Measurements from ENCODE around the gene UHMK1. TPM values are rescaled to one million over a fixed set of nuclear protein-coding genes. Genes with fewer than 3 reads are reported as not detected.
A peak's percentile ranks its signal among the peaks of the same experiment; 100 is the strongest.

Gene UHMK1
- total RNA-seq, 1 experiment from 2014 or later, result 177 TPM

DNA sequence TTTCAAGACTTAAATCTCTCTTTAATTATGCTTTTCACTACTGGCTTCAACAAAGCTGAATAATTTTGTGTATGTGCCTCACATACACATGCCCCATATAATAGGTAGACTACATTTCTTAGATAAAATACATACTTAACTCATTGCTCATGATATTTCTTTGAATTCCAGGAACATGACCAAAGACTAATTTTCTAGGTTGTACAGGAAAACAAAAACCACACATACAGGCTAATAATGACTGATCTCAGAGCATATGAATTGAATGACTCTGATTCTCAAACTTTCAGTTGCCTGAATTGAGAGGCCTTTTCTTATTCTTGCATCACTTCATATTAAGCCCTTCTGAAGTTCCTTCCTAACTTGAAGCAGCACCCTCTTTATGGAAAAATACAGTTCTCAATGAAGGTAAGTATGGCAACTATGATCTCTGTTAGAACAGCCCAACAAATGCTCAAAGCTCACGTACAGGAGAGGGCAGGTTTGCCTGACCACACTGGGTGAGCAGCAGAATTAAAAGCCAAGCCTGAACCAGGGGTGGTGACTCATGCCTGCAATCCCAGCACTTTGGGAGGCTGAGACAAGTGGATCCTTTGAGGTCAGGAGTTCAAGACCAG lies 41.3 kb downstream of the UHMK1 start:
- Histone ChIP-seq H3K36me3 (no peaks in the 10 kb centered on the region), H3K9me3 (replicated peaks) (peaks cover 5% of the 10 kb centered on the region; the same call in 1 of the 2 replicates), H3K4me3 (no peak overlapping the region), H3K27ac (peak overlapping the region; percentile 97), H3K27me3 (replicated peaks) (no peaks in the 10 kb centered on the region), H3K4me1 (replicated peaks) (peaks cover 46% of the 10 kb centered on the region)
- peak; percentile 86 to 96 for DNase-seq (ENCODE audit: low read depth in 1 of 2, low spot score in 2 of 2)

DNA sequence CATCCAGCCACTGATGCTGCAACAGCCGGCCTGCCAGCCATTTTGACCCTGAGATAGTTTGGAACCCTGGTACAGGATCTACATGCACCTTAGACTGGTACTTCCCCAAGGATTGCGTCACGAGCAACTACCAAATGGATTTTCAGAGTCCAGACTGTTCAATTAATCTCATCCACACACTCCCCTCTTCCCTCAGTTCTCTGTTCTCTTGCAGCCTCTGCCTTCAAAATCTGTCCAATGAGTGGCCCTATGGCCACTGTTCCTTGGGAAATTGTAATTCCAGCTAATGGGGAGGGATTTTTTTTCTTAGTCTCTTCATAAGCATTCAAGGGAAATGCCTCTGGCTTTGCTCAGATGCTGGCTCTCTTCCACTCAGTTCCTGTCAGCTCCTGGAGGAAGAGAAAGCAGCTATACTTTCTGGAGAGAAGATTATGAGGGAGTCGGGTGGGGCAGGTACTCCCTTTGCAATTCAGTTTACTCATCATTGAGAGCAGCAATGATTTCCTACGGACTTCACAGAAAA lies 44.1 kb downstream of the UHMK1 start:
- DNase-seq (ENCODE audit: low read depth in 1 of 2, low spot score in 2 of 2), result peak; percentile 84 to 89
- Histone ChIP-seq H3K27ac (peak overlapping the region; percentile 78), H3K36me3 (no peaks in the 10 kb centered on the region), H3K4me3 (no peak overlapping the region), H3K9me3 (replicated peaks) (peaks cover 5% of the 10 kb centered on the region; the same call in 1 of the 2 replicates), H3K4me1 (replicated peaks) (peaks cover 46% of the 10 kb centered on the region), H3K27me3 (replicated peaks) (no peaks in the 10 kb centered on the region)

DNA sequence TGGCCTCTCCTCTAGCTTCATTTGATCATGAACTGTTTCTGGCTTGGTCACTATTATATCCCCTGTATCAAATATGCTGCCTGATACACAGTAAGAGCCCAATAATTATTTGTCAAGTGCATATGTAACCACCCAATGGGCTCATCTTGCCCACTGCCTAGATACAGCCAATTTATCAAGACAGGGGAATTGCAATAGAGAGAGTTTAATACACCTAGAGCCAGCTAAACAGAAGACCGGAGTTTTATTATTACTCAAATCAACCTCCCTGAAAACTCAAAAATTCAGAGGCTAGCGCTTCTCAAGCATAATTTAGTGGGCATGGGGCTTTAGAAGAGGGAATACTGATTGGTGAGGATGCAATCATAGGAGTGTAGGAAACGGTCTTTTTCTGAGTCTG lies 45.6 kb downstream of the UHMK1 start:
- Histone ChIP-seq H3K36me3 (no peaks in the 10 kb centered on the region), H3K4me1 (replicated peaks) (peaks cover 40% of the 10 kb centered on the region), H3K27ac (no peak overlapping the region), H3K4me3 (no peak overlapping the region), H3K9me3 (replicated peaks) (peaks cover 5% of the 10 kb centered on the region; the same call in 1 of the 2 replicates), H3K27me3 (replicated peaks) (no peaks in the 10 kb centered on the region)
- no peak for DNase-seq (ENCODE audit: low read depth in 1 of 2, low spot score in 2 of 2)

DNA sequence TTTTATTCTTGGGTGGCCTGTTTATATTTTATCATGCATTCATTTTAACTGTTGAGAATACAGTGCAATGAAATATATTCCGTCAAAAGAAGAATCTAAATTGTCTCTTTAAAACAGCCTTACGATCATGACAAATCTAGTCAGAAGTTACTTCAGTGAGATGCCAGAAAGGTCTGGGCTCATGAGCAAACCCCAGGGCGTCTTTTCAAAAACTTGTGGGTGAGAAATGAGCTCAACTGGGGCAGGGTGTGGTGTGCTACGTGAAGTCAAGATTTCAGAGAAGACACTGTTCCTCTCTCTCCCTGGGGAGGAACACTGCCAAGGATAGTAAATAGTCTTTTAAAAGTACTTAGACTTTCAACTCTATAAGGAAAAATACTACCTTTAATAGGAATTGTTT lies 50.6 kb downstream of the UHMK1 start:
- Histone ChIP-seq H3K27me3 (replicated peaks) (no peaks in the 10 kb centered on the region), H3K36me3 (no peaks in the 10 kb centered on the region), H3K4me3 (no peak overlapping the region), H3K9me3 (replicated peaks) (peaks cover 3% of the 10 kb centered on the region; the same call in 1 of the 2 replicates), H3K4me1 (replicated peaks) (peaks cover 17% of the 10 kb centered on the region), H3K27ac (peak overlapping the region; percentile 82)
- DNase-seq (ENCODE audit: low read depth in 1 of 2, low spot score in 2 of 2), result peak; percentile 77 to 89

DNA sequence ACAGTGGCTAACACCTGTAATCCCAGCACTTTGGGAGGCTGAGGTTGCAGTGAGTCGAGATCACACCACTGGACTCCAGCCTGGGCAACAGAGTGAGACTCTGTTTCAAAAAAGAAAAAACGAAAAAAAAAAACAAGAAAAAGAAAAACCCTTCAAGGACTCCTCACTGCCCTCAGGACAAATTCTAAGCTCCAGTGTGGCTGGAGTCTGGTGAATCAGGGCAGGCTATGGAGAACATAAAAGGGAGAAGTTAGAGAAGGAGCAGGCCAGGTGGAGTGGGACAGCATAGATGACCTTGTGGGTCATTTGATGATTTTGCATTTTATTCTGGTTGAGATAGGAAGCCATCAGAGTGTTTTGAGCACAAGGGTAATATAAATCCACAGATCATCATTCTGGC lies 51.4 kb downstream of the UHMK1 start:
- Histone ChIP-seq H3K36me3 (no peaks in the 10 kb centered on the region), H3K27me3 (replicated peaks) (no peaks in the 10 kb centered on the region), H3K27ac (peak overlapping the region; percentile 82), H3K9me3 (replicated peaks) (no peaks in the 10 kb centered on the region), H3K4me1 (replicated peaks) (peaks cover 17% of the 10 kb centered on the region), H3K4me3 (no peak overlapping the region)
- DNase-seq (ENCODE audit: low read depth in 1 of 2, low spot score in 2 of 2), result peak in 1 of 2 experiments; percentile 28

DNA sequence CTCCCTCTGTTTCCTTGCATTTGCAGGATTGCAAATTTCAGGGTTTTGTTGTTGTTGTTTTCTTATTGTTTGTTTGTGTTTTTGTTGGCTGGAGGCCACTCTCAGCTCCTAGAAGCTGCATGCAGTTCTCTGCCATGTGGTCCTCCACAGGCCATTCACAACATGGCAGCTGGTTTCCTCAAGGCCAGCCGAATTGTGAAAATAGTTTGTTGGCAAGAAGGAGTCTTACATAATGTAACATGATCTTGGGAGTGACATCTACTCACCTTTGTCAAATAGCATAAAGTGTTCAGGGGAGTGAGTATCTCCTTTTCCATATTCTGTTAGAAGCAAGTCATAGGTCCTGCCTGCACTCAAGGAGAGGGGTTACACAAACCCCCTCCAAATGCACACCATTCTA lies 53.3 kb downstream of the UHMK1 start:
- DNase-seq (ENCODE audit: low read depth in 1 of 2, low spot score in 2 of 2), result no peak
- Histone ChIP-seq H3K4me3 (no peak overlapping the region), H3K27ac (no peak overlapping the region), H3K36me3 (no peaks in the 10 kb centered on the region), H3K9me3 (replicated peaks) (no peaks in the 10 kb centered on the region), H3K27me3 (replicated peaks) (no peaks in the 10 kb centered on the region), H3K4me1 (replicated peaks) (peaks cover 17% of the 10 kb centered on the region)

DNA sequence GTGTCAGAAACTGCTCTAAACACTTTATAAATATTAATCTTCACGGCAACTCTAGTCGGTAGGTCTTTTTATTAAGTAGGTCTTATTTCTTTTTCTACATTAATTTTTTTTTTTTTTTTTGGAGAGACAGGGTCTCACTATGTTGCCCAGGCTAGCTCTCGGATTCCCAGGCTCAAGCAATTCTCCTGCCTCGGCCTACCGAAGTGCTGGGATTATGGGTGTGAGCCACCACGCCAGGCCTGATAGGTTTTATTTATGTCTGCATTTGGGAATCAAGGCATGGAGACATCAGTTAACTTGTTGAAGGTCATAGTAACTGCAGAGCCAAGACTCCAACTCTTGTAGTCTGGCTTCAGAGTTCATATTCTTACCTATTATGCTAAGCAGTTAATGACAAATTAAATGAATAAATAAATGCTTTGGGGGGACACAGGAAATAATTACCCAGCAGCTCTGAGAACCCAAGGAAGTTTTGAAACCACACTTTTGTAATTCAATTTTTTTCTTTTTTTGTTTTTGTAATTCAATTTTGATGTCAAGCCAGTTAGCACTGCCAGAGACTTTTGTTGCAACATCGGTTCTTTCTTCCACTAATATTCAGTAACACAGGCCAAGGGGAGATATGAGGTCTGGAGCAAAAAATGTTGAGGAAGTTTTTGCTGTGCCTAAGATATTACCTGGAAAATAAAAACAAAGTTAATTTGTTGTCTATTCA lies 54.5 kb downstream of the UHMK1 start:
- H3K27me3 ChIP-seq (replicated peaks), result no peaks in the 10 kb centered on the region
- H3K4me3 ChIP-seq, result no peak overlapping the region
- no peak overlapping the region for H3K27ac ChIP-seq
- no peak for DNase-seq (ENCODE audit: low read depth in 1 of 2, low spot score in 2 of 2)
- no peaks in the 10 kb centered on the region for H3K36me3 ChIP-seq
- peaks cover 17% of the 10 kb centered on the region for H3K4me1 ChIP-seq (replicated peaks)
- H3K9me3 ChIP-seq (replicated peaks), result no peaks in the 10 kb centered on the region

DNA sequence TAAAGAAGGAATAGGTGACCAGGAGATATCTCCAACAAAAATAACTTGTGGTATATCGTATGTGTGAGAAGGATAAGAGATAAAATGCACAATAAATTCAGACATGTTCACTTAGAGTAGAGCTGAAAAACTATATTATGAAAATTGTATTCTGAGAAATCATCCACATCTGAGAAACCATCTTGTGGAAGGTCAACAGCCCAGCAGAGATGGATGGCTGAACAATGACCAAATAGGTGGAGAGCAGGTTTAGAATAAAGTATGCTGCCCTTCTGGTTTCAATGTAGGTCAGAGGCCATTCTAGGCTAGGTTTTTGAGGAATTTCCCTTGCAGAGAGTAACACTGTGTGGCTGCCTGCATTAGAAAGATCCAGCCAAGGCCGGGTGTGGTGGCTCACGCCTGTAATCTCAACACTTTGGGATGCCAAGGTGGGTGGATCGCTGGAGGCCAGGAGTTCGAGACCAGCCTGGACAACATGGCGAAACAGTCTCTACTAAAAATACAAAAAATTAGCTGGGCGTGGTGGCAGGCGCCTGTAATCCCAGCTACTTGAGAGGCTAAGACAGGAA lies 55.1 kb downstream of the UHMK1 start:
- peaks cover 14% of the 10 kb centered on the region for H3K4me1 ChIP-seq (replicated peaks)
- no peaks in the 10 kb centered on the region for H3K27me3 ChIP-seq (replicated peaks)
- no peaks in the 10 kb centered on the region for H3K9me3 ChIP-seq (replicated peaks)
- H3K36me3 ChIP-seq, result no peaks in the 10 kb centered on the region
- no peak overlapping the region for H3K4me3 ChIP-seq
- no peak overlapping the region for H3K27ac ChIP-seq
- no peak for DNase-seq (ENCODE audit: low read depth in 1 of 2, low spot score in 2 of 2)

DNA sequence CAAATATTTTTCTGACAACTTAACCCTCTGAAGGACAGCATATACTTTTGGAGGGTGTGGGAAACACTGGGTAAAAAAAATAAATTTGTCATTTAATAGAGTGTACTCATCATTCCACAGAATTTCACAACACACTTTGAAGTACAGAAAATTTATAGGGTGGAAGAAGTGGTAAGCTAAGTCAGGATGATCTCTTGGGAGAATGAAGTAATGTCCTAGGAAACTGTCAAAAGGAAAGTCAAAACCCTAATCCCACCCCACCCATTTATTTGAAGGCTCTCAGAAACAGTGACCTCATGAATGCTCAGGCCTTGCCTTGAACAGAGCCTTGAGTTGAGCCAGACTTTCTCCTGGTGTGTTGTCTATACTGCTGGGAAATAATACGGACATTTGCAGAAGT lies 56.6 kb downstream of the UHMK1 start:
- Histone ChIP-seq H3K27me3 (replicated peaks) (no peaks in the 10 kb centered on the region), H3K36me3 (no peaks in the 10 kb centered on the region), H3K4me3 (no peak overlapping the region), H3K9me3 (replicated peaks) (no peaks in the 10 kb centered on the region), H3K4me1 (replicated peaks) (peaks cover 3% of the 10 kb centered on the region), H3K27ac (no peak overlapping the region)
- DNase-seq (ENCODE audit: low read depth in 1 of 2, low spot score in 2 of 2), result no peak

DNA sequence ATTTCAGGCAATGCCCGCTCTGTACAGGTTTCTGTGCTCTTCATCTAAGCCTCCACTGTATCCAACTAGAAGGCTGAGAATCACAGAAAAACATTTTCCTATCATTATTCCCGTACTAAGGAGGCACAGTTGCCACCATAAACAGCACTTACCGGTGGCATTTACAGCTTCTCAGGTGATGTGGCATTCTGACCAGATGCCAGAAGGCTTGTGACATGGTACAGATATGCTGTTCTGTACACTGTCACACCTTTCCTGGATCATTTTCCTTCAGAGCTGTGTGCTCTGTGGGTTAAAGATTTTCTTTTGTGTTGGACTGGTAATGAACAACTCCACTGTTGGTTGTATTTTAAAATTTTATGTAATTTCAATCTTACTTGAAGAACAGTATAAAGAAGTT lies 59.9 kb downstream of the UHMK1 start:
- Histone ChIP-seq H3K27ac (no peak overlapping the region), H3K9me3 (replicated peaks) (no peaks in the 10 kb centered on the region), H3K4me3 (no peak overlapping the region), H3K27me3 (replicated peaks) (no peaks in the 10 kb centered on the region), H3K36me3 (peaks cover 4% of the 10 kb centered on the region), H3K4me1 (replicated peaks) (peaks cover 7% of the 10 kb centered on the region)
- DNase-seq (ENCODE audit: low read depth in 1 of 2, low spot score in 2 of 2), result no peak

DNA sequence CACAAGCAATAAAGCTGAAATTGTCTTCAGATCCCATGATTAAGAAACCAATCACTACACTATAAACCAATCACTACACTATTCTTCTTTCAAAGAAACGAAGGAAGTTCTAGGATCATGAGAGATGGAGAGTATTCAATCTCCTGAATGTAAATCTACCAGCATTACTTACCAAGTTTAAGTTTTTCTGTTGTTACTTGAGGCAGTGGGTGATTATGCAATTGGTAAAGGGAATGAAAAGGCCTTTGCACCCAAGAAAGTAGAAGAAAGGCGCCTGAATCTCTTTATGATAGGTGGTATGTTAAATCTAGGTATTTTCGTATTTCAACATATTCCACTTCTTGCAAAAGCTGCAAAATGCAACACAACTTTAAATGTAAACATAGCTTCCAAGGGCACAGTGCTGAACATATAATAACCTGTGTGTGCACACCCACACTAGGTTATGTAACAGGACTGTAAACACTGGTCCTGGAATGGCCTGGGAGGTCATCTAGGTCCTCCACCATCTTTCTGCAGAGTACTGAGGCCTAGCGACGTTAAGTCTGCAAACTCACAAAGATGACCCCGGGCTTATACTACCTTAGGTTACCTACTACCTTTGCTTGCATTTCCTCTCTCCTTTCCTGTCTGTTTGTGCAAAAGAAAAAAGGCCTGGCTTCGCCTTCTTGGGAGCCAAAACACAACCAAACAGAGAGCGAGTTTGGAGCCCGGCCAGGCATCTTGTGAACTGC lies 62.9 kb downstream of the UHMK1 start:
- Histone ChIP-seq H3K4me3 (peak overlapping the region; percentile 84), H3K27ac (peak overlapping the region; percentile 92), H3K27me3 (replicated peaks) (no peaks in the 10 kb centered on the region), H3K36me3 (peaks cover 15% of the 10 kb centered on the region), H3K9me3 (replicated peaks) (no peaks in the 10 kb centered on the region), H3K4me1 (replicated peaks) (peaks cover 11% of the 10 kb centered on the region)
- DNase-seq (ENCODE audit: low read depth in 1 of 2, low spot score in 2 of 2), result no peak

DNA sequence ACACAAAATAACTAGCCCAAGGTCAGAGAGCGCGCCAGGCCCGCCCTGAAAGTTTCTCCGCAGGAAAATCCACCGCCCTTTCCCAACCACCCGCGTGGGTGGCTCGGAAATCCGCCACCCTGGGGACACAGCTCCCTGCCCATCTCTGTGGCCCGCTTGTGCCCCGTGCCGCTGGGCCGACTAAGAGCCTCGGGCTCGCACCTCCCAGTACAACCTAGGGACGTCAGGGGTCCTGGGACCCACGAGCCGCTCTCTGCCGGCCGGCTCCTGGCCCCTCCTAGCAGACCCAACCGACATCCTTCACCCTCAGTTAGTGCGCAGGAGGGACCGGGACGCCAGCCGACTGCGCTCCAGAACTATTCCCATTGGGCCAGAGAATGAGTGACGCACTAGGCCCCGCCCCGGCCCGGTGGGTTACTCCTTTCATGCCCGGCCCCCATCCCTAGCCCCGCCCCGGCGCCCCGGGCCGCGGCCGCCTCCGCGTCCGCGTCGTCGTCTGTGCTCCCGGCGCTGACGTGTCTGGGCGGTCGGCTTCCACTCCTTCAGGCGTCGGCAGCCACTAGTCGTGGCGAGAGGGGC lies 63.5 kb downstream of the UHMK1 start:
- Histone ChIP-seq H3K9me3 (replicated peaks) (no peaks in the 10 kb centered on the region), H3K27ac (peak overlapping the region; percentile 92), H3K4me1 (replicated peaks) (peaks cover 11% of the 10 kb centered on the region), H3K27me3 (replicated peaks) (no peaks in the 10 kb centered on the region), H3K36me3 (peaks cover 22% of the 10 kb centered on the region), H3K4me3 (peak overlapping the region; percentile 84)
- DNase-seq (ENCODE audit: low read depth in 1 of 2, low spot score in 2 of 2), result peak; percentile 96 to 99
